Measurements from ENCODE around the gene AKT2.

GRCh38 chr19:40262422-40262821 is 22.7 kb downstream of the AKT2 start:
- TF ChIP-seq EZH2 (IDR thresholded peaks at IDR 0.05; ENCODE audit: borderline replicate concordance, low read depth, low read length, severe bottlenecking): no peak
- no peak for TF ChIP-seq CTCF (IDR thresholded peaks at IDR 0.05; ENCODE audit: borderline replicate concordance, extremely low read depth, low read length, poor library complexity, severe bottlenecking)
